ENCODE data around the gene SETBP1. TPM values are rescaled to one million over a fixed set of nuclear protein-coding genes. Genes with fewer than 3 reads are reported as not detected.

SETBP1 gene
- total RNA-seq, 4 donors from 2014 or later = 7.8 to 16.6 (median 11.7) TPM

- intact Hi-C loops (cut with DNase I; ENCODE audit: low total_unique reads) = no loop called here
- TF ChIP-seq POLR2A (IDR thresholded peaks at IDR 0.05) (no peak), CTCF (IDR thresholded peaks at IDR 0.05) (no peak)
- WGBS, 2 donors = 76 to 88% methylated on average over 5 to 6 of the region's 6 CpGs
- no peak for DNase-seq (ENCODE audit: low spot score in 2 of 2)
- H3K4me3 ChIP-seq (ENCODE audit: low read depth, poor library complexity, severe bottlenecking) = no peak overlapping the region
These were observed 98.1 kb downstream of the SETBP1 start for GRCh38 chr18:44778788-44779187.

GRCh38 chr18:44779753-44780292 lies 99.1 kb downstream of the SETBP1 start:
- H3K4me3 ChIP-seq (ENCODE audit: low read depth, poor library complexity, severe bottlenecking) = no peak overlapping the region
- intact Hi-C loops (cut with DNase I; ENCODE audit: low total_unique reads) = no loop called here
- TF ChIP-seq POLR2A (IDR thresholded peaks at IDR 0.05) (no peak), CTCF (IDR thresholded peaks at IDR 0.05) (no peak)
- DNase-seq (ENCODE audit: low spot score in 2 of 2) = no peak
- WGBS, 2 donors = 92 to 94% methylated on average over 11 of the region's 11 CpGs

GRCh38 chr18:44781886-44782285 lies 101.2 kb downstream of the SETBP1 start:
- intact Hi-C loops (cut with DNase I; ENCODE audit: low total_unique reads) = no loop called here
- 41 to 46% methylated on average over 3 of the region's 3 CpGs for WGBS, 2 donors
- DNase-seq (ENCODE audit: low spot score in 2 of 2) = no peak
- no peak overlapping the region for H3K4me3 ChIP-seq (ENCODE audit: low read depth, poor library complexity, severe bottlenecking)
- no peak for TF ChIP-seq CTCF (IDR thresholded peaks at IDR 0.05)
- no peak for TF ChIP-seq POLR2A (IDR thresholded peaks at IDR 0.05)

- H3K4me3 ChIP-seq (ENCODE audit: low read depth, poor library complexity, severe bottlenecking) = no peak overlapping the region
- intact Hi-C loops (cut with DNase I; ENCODE audit: low total_unique reads) = no loop called here
- TF ChIP-seq POLR2A (IDR thresholded peaks at IDR 0.05) (no peak), CTCF (IDR thresholded peaks at IDR 0.05) (no peak)
- DNase-seq (ENCODE audit: low spot score in 2 of 2) = no peak
- 94 to 99% methylated on average over 5 of the region's 5 CpGs for WGBS, 2 donors
These were observed 101.9 kb downstream of the SETBP1 start for GRCh38 chr18:44782617-44783016.

- intact Hi-C loops (cut with DNase I; ENCODE audit: low total_unique reads) = no loop called here
- no peak overlapping the region for H3K4me3 ChIP-seq (ENCODE audit: low read depth, poor library complexity, severe bottlenecking)
- WGBS, 2 donors = 82 to 87% methylated on average over 1 of the region's 1 CpG
- no peak for DNase-seq (ENCODE audit: low spot score in 2 of 2)
- no peak for TF ChIP-seq POLR2A (IDR thresholded peaks at IDR 0.05)
- no peak for TF ChIP-seq CTCF (IDR thresholded peaks at IDR 0.05)
These were observed 102.7 kb downstream of the SETBP1 start for GRCh38 chr18:44783371-44783770.

GRCh38 chr18:44786257-44786656 lies 105.6 kb downstream of the SETBP1 start:
- H3K4me3 ChIP-seq (ENCODE audit: low read depth, poor library complexity, severe bottlenecking) = no peak overlapping the region
- DNase-seq (ENCODE audit: low spot score in 2 of 2) = no peak
- intact Hi-C loops (cut with DNase I; ENCODE audit: low total_unique reads) = no loop called here
- TF ChIP-seq CTCF (IDR thresholded peaks at IDR 0.05) (no peak), POLR2A (IDR thresholded peaks at IDR 0.05) (no peak)

All from lower leg skin (tissue), 4 donors.